A673 (cell line): ENCODE results near the gene DHX29. TPM values are rescaled to one million over a fixed set of nuclear protein-coding genes. Genes with fewer than 3 reads are reported as not detected.

Experiments
- BruUV-seq: library from RNA; stranded (reverse); fragments of 400-500 nt; replicated peaks from 2 replicates; lab custom pipeline; 2021; lab: Mats Ljungman, UMichigan
- CTCF ChIA-PET: fragments of 300-600 bp; sonication (Branson Sonifier 250); formaldehyde crosslinking; loops from one replicate; lab custom pipeline; 2022; ENCODE audit warnings: antibody characterized with exemption; lab: Charles Lee
- POLR2A ChIA-PET: fragments of 300-600 bp; sonication (Branson Sonifier 250); formaldehyde crosslinking; loops from one replicate; lab custom pipeline; 2022; ENCODE audit warnings: antibody characterized with exemption; ENCODE audit not compliant: low non-redundant PET; lab: Charles Lee
- DNase-seq: peaks from one replicate; pipeline ENCODE4 v3.0.0-alpha.2; 2015; ENCODE audit warnings: low spot score
- H3K27ac ChIP-seq: fragments of 200-600 bp; sonication (generic); 2 replicates; pipeline ENCODE4 v1.5.1; 2016; ENCODE audit warnings: mixed run types, low read depth, mild to moderate bottlenecking, mixed read lengths, antibody characterized with exemption, low read length; ENCODE audit not compliant: poor library complexity, severe bottlenecking
- H3K27me3 ChIP-seq: fragments of 200-600 bp; sonication (generic); replicated peaks from 2 replicates; pipeline ENCODE4 v1.6.1; 2017; ENCODE audit warnings: mixed run types, low read depth, mild to moderate bottlenecking, mixed read lengths, antibody characterized with exemption, low read length; ENCODE audit not compliant: insufficient read depth, poor library complexity
- H3K36me3 ChIP-seq: fragments of 200-600 bp; sonication (generic); 2 replicates; pipeline ENCODE4 v1.6.1; 2016; ENCODE audit warnings: mixed run types, mild to moderate bottlenecking, mixed read lengths, antibody characterized with exemption, low read length; ENCODE audit not compliant: insufficient read depth, poor library complexity, severe bottlenecking
- H3K4me1 ChIP-seq: fragments of 200-600 bp; sonication (generic); 2 replicates; pipeline ENCODE4 v1.6.1; 2017; ENCODE audit warnings: mixed run types, mild to moderate bottlenecking, mixed read lengths, antibody characterized with exemption, low read length; ENCODE audit not compliant: insufficient read depth, poor library complexity, severe bottlenecking
- H3K4me3 ChIP-seq: fragments of 200-600 bp; sonication (generic); 2 replicates; pipeline ENCODE4 v1.5.1; 2016; ENCODE audit warnings: low read depth, mixed run types, mild to moderate bottlenecking, mixed read lengths, low read length; ENCODE audit not compliant: poor library complexity, severe bottlenecking
- H3K9me3 ChIP-seq: fragments of 200-600 bp; sonication (generic); 2 replicates; pipeline ENCODE4 v1.6.1; 2016; ENCODE audit warnings: mixed run types, low read depth, mild to moderate bottlenecking, mixed read lengths, antibody characterized with exemption, low read length; ENCODE audit not compliant: poor library complexity, severe bottlenecking
- EZH2 ChIP-seq: fragments of 200-600 bp; sonication (generic); IDR thresholded peaks from 2 replicates; pipeline ENCODE4 v1.6.1; 2017; ENCODE audit warnings: borderline replicate concordance, low read depth, mild to moderate bottlenecking, mixed read lengths, antibody characterized with exemption, low read length; ENCODE audit not compliant: poor library complexity, severe bottlenecking
- intact Hi-C: fragments of 100-400 bp; cut with micrococcal nuclease; formaldehyde crosslinking; loops from one replicate; pipeline ENCODE4 v1.10.0; 2022; ENCODE audit not compliant: unreplicated experiment
- total RNA-seq: library from RNA; stranded (reverse); gene quantifications from 2 replicates; pipeline ENCODE4 v1.2.3, GENCODE V29; 2021
- TF ChIP-seq, protein P1 (sequence below): fragments of 300-800, 200-600 bp; sonication (generic); conservative IDR thresholded peaks from 2 replicates; pipeline ENCODE4 v1.5.1; 2017; ENCODE audit warnings: low read depth, mild to moderate bottlenecking, antibody characterized with exemption, low read length, moderate library complexity, mixed read lengths

DHX29 gene
- total RNA-seq, 1 experiment from 2014 or later, result 28.6 TPM

DNA sequence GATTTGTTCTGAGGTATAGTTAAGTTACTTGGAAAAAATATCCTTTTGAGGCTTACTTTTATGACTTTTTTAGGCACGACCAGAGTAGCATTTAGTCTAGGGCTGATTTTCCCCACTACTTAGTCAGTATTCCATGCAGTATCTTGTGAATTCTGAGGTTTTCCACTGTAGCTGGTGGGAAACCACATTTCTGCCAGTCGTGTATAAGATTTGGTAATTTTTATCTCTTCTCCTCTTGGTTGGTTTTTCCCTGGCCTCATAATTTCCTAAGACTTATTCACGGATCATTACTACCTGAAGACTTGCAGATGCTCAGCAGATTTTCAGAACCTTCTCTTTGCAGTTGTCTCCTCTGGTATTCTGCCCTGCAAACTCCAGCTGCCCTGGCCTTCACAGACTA is 23.8 kb upstream of the DHX29 start:
- intact Hi-C loops, result no loop called here
- no peak for TF ChIP-seq EZH2
- TF ChIP-seq, protein P1, sequence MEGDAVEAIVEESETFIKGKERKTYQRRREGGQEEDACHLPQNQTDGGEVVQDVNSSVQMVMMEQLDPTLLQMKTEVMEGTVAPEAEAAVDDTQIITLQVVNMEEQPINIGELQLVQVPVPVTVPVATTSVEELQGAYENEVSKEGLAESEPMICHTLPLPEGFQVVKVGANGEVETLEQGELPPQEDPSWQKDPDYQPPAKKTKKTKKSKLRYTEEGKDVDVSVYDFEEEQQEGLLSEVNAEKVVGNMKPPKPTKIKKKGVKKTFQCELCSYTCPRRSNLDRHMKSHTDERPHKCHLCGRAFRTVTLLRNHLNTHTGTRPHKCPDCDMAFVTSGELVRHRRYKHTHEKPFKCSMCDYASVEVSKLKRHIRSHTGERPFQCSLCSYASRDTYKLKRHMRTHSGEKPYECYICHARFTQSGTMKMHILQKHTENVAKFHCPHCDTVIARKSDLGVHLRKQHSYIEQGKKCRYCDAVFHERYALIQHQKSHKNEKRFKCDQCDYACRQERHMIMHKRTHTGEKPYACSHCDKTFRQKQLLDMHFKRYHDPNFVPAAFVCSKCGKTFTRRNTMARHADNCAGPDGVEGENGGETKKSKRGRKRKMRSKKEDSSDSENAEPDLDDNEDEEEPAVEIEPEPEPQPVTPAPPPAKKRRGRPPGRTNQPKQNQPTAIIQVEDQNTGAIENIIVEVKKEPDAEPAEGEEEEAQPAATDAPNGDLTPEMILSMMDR, result no peak
- no peaks in the 10 kb centered on the region for H3K4me1 ChIP-seq
- H3K27me3 ChIP-seq, result no peaks in the 10 kb centered on the region
- ChIA-PET CTCF (no interaction called here), POLR2A (no interaction called here)
- no peak overlapping the region for H3K27ac ChIP-seq
- no TSS peak for BruUV-seq
- peaks cover 41% of the 10 kb centered on the region for H3K36me3 ChIP-seq
- no peaks in the 10 kb centered on the region for H3K9me3 ChIP-seq
- no peak overlapping the region for H3K4me3 ChIP-seq
- DNase-seq, result no peak

DNA sequence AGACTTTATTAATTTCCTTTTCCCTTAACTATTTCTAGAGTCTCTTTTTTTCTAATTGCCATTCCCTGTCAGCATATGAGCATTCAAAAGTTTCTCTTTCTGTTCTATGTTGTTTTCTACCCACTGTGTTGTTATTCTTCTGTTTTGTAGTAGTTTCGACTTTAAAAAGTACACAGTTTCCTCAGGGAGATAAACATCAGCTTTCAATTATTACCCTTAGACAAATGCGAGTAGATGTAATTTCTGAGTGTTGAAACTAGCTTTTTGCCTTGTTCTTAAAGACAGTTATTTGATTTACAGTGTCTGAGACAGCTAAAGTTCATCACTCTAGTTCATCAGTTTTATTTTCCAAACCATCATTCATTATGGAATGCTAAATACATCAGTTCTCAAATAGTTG is 19.8 kb upstream of the DHX29 start:
- no peak for TF ChIP-seq EZH2
- TF ChIP-seq, protein P1, result no peak
- no peak overlapping the region for H3K27ac ChIP-seq
- no peaks in the 10 kb centered on the region for H3K4me1 ChIP-seq
- H3K4me3 ChIP-seq, result no peak overlapping the region
- BruUV-seq, result no TSS peak
- ChIA-PET POLR2A (no interaction called here), CTCF (no interaction called here)
- no peak for DNase-seq
- intact Hi-C loops, result no loop called here
- H3K9me3 ChIP-seq, result no peaks in the 10 kb centered on the region
- H3K36me3 ChIP-seq, result peaks cover 35% of the 10 kb centered on the region
- no peaks in the 10 kb centered on the region for H3K27me3 ChIP-seq

DNA sequence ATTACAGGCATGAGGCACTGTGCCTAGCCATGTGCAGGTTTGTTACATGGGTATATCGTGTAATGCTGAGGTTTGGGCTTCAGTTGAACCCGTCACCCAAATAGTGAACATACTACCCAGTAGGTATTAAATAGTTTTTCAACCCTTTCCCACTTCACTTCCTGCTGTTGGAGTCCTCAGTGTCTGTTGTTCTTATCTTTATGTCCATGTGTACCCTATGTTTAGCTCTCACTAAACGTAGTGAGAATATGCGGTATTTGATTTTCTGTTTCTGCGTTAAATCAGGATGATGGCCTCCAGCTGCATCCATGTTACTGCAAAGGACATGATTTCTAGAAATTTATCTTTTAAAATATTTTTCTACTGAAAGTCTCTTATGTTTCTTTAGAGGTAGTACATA is 18.1 kb upstream of the DHX29 start:
- no peak overlapping the region for H3K27ac ChIP-seq
- ChIA-PET POLR2A (no interaction called here), CTCF (no interaction called here)
- no peaks in the 10 kb centered on the region for H3K4me1 ChIP-seq
- no peaks in the 10 kb centered on the region for H3K27me3 ChIP-seq
- no TSS peak for BruUV-seq
- intact Hi-C loops, result no loop called here
- no peak for TF ChIP-seq EZH2
- TF ChIP-seq, protein P1, result no peak
- no peak overlapping the region for H3K4me3 ChIP-seq
- H3K36me3 ChIP-seq, result peaks cover 35% of the 10 kb centered on the region
- no peak for DNase-seq
- H3K9me3 ChIP-seq, result no peaks in the 10 kb centered on the region
